Fibroblast of peridontal ligament (primary cell): ENCODE data around the gene HPCAL1.

Experiments used
- DNase-seq: peaks from one replicate; pipeline ENCODE4 v3.0.0-alpha.2; 2010; ENCODE audit errors: extremely low read depth

HPCAL1 gene

DNA sequence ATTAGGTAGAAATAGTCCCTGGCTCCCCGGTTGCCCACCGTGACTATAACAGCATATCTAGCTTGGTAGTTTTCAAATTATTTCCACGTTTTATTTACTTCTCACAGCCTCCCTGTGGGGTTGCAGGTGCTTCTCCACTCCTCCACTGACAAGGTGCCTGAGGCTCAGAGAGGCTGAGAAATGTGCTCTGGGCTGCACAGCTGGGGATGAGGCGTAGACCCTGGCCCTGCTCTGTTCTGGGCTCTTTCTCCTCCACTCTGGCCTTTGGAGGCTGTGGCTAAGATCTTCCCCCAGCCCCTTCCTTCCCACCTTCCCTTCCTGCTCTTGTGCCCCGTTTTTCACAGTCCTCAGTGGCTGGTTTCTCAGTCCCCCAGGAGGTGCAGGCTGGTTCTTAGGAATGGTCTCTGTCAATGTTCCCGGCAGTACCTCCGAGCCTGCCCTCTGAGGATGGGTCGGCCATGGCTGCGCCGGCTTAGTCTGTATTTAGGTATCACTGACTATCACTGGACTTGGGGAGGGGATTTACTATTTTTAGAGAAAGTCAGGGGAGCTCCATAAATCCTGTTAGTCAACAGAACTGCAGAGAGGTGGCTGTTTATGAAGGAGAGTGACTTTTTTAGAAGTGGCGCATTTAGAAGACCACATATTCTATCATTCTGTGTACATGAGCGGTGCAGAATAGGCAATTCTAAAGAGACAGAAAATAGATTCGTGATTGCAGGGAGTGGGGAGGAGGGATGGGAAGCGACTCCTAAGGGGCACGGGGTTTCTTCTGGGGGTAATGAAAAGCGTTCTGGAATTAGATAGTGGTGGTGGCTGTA lies 35.0 kb downstream of the HPCAL1 start:
- DNase-seq, result no peak

DNA sequence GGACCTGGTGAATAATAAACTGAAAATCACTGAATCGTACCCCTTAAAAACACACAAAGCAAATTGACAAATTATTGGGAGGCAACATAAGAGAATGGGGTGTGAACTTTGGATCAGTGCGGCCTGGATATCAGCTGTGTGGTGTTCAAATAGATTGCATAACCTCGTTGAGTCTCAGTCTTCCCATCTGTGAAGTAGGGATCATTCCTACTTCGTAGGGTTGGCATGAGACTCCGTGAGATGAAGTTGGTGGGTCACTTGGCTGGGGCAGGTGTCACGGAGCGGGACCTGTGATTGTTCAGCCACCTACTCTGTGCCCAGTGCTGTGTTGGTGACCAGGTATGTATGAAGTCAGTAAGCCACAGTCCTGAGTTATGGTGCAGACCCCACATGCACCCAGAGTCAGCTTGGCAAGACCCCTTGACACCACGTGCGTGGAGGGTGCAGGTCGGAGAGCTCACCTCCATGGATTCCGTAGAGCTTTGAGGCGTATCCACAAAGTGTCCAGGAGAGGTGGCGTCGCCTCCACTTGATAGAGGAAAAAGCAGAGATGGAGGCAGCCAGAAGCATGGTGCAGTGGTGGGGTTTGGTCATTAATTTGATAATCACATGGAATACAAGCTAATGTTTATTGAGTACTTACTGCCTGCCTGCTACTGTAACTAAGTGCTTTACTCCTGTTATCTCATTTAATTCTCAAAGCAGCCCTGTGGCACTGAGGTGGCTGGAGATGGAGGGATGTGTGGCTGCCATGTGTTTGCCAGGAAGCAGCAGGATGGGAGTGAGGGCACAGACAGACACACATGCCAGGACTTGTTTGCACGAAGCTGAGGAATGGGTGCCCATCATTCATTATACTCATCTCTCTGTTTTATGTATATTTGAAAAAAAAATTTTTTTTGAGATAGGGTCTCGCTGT lies 35.8 kb downstream of the HPCAL1 start:
- no peak for DNase-seq

DNA sequence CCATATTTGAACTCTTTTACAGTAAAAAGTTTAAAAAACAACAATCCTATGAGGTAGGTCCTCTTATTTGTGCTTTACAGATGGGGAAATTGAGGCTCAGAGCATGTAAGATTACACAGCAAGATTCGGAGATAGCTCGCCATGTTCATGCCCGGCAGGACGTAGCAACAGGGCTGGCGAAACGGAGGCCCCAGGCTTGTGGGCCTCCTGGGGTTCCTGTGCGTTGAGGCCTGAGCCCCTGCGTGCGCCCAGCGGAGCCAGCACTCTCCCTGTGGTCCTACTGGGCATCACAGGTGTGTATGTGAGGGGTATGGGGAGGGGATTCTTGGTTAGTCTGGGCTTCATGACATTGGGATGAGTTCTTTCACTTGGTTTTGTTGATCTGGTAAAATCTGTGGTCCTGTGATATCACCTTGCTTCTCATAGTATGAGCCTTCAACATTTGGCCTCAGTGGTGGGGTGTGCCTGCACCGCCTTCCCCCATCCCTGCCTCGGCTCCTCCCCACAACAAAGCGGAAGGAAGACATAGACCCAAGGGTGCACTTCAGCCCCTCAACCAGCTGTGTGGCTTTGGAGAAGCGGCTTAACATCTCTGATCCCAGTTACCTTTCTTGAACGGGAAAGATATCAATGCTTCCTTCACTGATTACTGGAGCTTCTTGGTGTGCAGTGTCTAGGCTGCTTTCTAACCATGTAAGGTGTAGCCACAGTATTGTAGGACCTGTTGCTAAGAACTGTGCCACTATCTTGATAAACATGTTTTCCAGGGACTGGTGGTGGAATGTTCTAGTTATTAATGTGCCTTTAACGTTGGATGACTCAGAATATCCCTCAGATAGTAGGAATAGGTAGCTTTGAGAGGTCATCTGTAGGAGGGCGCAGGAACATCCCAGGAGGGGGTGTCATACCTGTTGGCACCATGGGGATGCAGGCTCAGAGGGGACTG lies 37.2 kb downstream of the HPCAL1 start:
- no peak for DNase-seq

DNA sequence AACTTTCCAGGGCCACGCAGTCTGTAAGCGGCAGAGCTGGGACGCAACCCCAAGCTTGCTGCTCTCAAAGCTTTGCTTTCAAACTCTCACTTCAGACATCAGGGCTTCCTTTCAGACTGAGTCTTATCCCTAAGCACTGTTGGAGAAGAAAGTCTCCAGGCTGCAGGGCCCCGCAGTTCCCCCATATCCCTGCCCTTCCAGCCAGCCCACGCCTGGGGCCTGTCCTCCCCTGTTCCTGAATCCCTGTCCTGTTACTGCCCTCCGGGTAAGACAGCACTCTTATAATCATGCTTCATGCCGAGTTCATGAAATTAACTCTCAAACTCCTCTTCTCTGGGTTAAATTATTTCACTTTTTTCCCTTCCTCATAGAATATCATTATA lies 37.9 kb downstream of the HPCAL1 start:
- no peak for DNase-seq

DNA sequence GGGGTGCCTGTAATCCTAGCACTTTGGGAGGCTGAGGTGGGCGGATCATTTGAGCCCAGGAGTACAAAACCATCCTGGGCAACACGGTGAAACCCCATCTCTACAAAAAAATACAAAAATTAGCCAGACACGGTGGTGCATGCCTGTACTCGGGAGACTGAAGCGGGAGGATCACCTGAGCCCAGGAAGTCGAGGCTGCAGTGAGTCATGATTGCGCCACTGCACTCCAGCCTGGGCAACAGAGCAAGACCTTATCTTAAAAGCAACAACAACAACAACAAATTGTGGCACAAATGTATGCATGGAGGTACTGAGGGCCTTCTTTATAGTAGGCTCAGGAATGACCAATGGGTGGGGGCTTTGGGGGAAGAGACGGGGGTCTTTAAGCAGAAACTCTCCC lies 38.5 kb downstream of the HPCAL1 start:
- no peak for DNase-seq

DNA sequence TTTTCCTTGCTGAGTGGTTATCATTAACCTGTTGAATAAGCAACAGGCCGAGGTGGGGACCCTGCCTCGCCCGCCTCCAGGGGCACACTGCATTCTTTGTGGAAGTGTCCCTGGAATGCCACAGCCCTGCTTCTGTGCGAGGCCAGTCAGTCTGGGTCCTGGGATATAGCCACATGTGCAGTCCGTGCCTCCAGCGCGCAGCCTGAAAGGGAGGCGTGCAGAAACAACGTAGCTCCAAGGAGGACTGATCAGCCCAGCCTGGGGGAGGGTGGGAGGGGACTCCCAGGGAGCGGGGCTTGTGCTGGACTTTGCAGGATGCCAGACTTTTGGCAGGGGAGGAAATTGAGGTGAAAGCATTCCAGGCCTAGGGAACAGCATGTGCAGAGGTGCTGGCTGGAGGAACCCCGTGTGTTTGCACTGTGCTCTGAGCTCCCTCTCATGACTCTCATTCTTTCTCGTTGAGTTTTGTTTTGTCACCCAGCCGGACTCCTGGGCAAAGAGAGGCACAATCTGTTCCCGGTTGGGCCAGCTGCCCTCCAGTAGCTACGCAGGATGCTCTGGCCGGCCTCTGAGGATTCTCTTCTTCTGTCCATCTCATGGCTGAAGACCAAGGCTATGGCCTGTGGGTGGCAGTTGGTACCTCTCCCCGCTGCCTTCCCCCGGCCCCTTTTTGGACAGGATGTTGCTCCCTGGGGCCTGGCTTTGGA lies 39.7 kb downstream of the HPCAL1 start:
- no peak for DNase-seq

DNA sequence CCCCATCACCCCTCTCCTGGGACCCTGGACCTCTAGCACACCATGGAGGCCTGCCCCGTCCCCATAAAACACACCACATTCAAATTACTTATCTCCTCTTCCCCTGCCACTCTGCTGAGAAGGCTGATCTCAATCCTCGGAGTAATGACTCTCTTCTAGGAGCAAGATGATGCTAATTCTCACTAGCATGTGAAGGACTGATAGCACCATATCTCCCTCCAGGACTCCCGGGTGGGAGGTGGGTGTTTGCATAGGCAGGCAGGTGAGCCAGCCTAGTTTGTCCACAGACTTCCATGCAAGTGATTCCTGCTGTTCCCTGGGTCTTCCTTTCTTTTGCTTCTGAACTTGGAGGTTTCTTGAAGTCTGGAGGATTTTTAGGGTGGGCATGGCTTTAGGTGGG lies 40.5 kb downstream of the HPCAL1 start:
- no peak for DNase-seq

DNA sequence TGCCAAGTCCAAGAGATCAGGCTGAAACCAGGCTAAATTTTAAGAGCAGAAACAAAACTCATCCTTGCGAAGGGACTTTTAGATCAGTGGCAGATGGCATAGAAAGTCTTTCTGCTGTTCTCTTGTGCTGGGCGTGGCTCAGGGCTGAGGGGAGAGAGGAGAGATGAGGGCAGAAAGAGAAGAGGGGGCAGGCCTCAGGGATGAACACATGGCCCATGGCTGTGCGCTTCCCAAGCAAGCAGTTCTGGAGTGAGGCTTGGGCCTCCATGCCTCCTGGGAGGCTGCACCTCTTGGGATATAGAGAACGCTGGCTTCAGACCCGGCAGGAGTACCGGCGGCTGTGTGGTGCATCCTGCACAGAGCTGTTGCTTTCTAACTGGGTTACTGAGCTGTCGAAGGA lies 41.0 kb downstream of the HPCAL1 start:
- DNase-seq, result no peak

DNA sequence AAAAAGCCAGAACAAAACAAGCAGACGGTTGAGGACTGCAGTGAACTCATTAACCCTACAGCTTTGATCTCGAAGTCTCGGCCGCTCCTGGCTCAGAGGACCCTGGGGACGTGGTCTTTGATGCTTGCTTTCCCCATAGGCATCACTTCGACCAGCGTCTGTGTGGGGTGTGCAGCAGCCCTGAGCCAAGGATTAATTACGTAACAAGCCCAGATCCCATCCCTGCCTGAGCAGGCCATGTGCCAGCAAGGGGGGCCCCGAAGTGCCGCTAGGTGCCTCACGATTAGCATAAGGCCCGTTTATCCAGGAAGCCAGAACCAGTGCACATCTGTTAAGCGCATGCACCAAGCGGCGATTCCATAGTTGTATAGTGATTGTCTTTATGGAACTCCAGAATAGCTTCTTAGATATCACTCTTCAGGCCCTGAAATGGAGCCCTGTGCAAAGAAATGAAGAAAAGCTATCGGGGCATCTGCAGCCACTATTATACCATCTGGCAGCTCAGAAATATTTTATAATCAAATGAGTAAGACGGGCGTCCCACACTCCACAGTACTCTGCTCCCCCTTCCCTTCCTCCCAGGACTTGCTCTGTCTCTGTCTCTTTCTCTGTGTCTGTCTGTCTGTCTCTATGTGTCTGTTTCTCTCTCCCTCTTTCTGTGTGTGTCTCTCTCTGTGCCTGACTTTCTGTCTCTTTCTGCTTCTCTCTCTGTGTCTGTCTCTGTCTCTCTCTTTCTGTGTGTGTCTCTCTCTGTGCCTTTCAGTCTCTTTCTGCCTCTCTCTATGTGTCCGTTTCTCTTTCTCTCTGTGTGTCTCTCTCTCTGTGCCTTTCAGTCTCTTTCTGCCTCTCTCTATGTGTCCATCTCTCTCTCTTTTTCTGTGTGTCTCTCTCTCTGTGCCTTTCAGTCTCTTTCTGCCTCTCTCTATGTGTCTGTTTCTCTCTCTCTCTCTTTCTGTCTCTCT lies 41.7 kb downstream of the HPCAL1 start:
- DNase-seq, result no peak

DNA sequence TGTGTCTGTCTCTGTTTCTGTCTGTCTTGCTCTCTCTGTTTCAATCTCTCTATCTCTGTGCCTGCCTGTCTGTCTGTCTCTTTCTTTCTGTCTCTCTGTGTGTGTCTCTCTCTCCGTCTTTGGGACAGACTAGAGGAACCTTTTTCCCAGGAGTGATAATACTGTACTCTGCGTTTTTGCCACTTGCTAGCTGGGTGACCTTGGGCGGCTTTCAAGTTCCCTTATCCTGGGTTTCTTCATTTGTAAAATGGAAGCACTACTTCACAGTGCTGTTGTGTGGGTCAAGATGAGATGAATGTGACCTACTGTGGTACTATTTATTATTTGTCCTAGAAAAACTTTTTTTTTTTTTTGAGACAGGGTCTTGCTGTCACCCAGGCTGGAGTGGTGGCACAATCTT lies 42.4 kb downstream of the HPCAL1 start:
- no peak for DNase-seq

DNA sequence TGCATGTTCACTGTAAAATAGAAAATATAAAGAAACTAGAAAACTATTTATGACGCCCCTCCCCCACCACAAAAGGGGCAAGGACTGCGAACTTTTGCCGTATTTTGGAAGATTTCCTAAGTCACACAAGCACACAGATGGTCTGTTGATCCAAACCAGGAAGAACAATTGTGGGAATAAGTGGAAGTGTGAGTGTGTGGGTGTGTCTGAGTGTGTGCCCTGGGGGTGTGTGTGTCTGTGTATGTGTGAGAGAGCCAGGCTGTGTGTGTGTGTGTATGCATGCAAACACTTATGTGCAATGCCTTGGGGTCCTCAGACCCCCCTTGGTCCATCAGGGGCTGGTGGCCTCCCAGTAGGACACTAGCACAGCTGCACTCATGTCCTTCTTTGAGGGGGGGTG lies 43.1 kb downstream of the HPCAL1 start:
- no peak for DNase-seq

DNA sequence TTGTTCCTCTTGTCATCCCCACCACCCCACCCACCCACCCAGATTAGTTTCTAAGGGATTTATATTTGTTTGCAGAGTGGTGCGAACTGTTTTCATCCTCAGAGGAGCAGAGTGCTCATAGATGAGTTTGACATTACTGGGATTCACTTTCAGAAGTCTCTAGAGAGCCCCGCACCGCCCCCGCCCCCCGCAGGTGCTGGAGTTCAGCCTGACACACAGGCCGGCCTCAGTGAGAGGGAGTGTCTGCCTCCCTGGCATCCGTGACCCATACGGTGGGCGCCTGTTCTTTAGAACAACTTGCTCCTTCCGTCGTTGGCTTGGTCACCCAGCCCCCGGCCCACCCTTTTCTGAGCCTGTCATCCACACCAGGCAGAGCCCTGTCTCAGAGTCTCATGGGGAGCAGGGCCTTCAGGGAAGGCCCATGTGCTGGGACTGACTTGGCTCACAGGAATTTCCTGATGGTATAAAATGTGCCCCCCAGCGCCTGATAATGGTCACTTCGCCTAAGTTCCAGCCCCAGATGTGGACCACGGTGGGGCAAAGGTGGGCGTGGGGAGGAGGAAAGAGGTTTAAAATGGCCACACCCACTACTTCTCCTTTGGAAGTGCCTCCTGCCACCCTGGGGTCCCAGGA lies 44.3 kb downstream of the HPCAL1 start:
- no peak for DNase-seq

DNA sequence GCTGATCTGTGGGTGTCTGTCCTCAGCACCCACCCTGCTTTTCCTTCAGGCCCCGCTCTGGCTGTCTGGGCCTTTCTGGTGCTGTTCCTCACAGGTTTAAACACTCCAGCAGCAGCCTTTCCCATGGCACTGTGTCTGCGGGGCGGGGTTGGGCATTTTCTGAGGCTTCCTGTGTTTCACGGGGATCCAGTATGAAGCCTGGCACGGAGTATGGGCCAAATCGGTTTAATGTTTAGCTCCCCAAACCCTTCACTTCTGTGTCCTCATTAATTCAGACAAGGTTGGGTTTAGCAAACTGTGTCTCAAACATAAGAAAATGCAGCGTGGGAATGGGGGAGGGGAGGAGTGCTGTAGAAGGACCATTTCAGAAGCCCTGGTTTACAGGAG lies 44.9 kb downstream of the HPCAL1 start:
- DNase-seq, result no peak

DNA sequence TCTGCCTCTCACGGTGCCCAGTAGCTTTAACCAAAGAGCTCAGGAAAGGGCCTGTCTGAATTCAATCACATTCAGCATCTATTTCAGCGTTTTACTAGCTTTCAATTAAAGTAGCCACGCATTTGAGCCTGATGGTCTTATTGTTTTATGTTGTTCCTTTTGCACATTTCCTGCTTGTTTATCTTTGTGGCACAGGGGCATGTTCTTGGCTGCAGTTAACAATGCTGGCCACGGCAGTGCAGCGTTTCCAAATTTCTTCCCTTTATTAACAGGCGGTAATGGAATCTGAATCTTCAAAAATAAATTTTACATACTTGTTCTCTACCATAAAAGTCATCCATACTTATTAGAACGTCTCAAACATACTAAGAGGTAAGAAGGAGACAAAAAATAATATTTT lies 46.2 kb downstream of the HPCAL1 start:
- DNase-seq, result no peak

DNA sequence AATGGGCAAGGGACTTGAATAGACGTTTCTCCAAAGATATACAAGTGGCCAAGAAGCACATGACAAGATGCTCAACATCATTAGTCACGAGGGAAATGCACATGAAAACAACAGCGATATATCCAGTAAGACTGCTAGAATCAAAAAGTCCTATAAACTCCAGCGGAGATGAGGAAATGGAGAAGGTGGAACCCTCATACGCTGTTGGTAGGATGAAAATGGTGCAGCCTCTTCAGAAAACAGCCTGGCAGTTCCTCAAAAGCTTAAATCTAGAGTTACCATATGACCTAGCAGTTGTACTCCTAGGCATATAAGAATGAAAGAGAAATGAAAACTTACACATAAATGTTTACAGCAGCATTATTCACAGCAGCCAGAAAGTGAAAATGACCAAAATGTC lies 48.1 kb downstream of the HPCAL1 start:
- no peak for DNase-seq

DNA sequence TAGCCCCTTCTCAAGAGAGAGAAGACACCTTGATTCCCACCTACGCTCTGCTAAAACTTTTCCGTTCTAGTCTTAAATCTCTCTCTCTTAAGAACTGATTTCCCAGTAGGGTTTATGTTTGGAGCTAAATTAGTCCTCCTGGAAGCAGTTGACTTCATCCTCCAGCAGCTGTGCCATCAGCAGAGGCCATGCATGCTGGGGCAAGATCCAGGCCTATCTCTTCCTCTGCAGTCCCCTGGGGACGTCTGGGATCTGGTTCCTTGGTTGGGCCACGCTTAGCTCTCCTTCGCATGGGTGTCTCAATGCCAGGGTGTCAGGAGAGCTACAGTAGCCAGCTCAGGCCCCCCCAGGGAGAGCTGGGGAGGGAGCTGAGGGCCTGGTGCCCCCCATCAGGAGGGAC lies 49.7 kb downstream of the HPCAL1 start:
- no peak for DNase-seq

DNA sequence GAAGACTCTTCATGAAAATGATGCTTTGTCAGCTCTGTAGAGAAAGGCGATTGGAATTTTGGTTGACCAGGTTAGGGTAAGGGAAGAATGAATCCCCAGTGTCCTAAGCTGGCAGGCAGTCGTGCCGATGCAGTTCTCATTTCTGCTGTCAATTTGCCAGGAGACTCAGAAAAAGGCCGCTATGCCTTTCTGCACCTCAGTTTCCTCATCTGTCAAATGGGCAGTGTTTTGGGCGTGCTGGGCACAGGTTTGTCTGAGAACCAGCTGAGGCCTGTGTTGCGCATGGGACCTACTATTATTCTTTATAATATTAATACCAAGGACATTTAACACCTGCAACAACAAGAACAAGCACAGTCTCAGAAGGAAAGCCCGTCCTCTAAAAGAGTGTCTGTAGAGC lies 50.3 kb downstream of the HPCAL1 start:
- no peak for DNase-seq

DNA sequence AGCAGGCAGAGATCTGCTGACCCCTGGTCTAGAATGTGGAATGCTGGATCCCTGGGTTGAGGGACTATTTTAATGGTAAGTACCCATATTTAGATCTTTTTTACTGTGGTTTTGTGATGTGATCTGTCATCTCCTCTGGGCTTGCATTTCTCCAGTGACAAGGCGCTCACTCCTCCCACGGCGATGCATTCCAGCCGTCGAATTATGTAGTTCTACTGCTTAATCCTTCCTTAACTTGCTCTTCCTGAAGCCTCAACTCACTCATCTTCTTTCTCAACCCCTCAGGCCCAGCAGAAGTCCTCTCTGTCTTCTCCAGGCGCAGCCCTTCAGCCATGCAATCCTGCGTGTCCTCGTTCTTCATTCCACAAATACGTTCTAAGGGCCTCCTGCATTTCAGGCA lies 51.2 kb downstream of the HPCAL1 start:
- DNase-seq, result no peak

DNA sequence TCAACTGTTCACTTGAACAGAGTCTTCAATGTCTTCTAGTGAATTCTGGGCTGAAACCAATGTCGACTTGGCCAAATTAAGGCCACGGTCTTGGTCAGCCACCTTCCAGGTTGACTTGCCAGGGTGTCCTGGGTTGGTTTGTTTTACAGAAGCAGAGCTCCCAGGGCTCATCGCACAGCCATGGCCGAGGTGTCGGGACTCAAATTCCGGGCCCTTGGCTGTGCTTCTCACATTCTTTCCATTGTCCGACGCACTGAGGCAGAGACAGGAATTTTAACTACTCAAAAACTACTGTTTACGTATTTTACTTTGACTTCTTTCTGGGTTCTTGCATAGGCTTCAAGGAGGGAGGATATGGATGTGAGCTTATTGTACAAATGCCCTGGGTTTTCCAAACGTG lies 51.7 kb downstream of the HPCAL1 start:
- no peak for DNase-seq
